A549 (cell line): ENCODE data around the gene CDH1. TPM values are rescaled to one million over a fixed set of nuclear protein-coding genes. Genes with fewer than 3 reads are reported as not detected.

ENCODE experiments used
- ATAC-seq, 2 experiments: fragments of 200-7000 bp in 1 of 2; fragments of >200 bp in 1 of 2; cut with Nextera tagmentation in 1 of 2; cut with Tn5 transposase in 1 of 2; 3 replicates each; pipeline versions ENCODE4 v1.8.0 to v1.9.1; 2018 to 2020; ENCODE audit warnings: mild to moderate bottlenecking in 1 of 2, moderate library complexity in 1 of 2
- CTCF ChIA-PET: fragments of 300-600 bp; sonication (Branson Sonifier 250); formaldehyde crosslinking; extraction: SDS; loops from one replicate; lab custom pipeline; 2021; ENCODE audit warnings: antibody characterized with exemption, inconsistent platforms; lab: Yijun Ruan, JAX
- POLR2A ChIA-PET: fragments of 350-600 bp; formaldehyde crosslinking; extraction: SDS; loops from one replicate; lab custom pipeline; 2021; ENCODE audit warnings: antibody characterized with exemption, inconsistent platforms; lab: Yijun Ruan, JAX
- DNase-seq, 2 experiments: peaks; one replicate each; pipeline versions ENCODE4 v3.0.0 to v3.0.0-alpha.2; 2011 to 2016; ENCODE audit warnings: low read depth in 1 of 2, low spot score in 1 of 2
- FAIRE-seq: peaks from 2 replicates; lab custom pipeline; 2011; peaks lifted over from hg19 to GRCh38; lab: Jason Lieb, UNC
- H3K27ac ChIP-seq, 2 experiments: fragments of >200 bp; sonication (Bioruptor Twin); formaldehyde crosslinking; 3 replicates each; pipeline ENCODE4 v1.5.1; 2016 to 2017
- H3K4me1 ChIP-seq: fragments of >200 bp; sonication (Bioruptor Twin); formaldehyde crosslinking; 3 replicates; pipeline ENCODE4 v1.6.1; 2016
- H3K4me2 ChIP-seq: fragments of >200 bp; sonication (Bioruptor Twin); formaldehyde crosslinking; 3 replicates; pipeline ENCODE4 v1.6.1; 2016
- H3K4me3 ChIP-seq: fragments of >200 bp; sonication (Bioruptor Twin); formaldehyde crosslinking; 3 replicates; pipeline ENCODE4 v1.5.1; 2016
- H3K9me3 ChIP-seq: fragments of >200 bp; sonication (Bioruptor Twin); formaldehyde crosslinking; 3 replicates; pipeline ENCODE4 v1.6.1; 2016
- CBX8 ChIP-seq: fragments of 200-600 bp; sonication (generic); IDR thresholded peaks from 2 replicates; pipeline ENCODE4 v1.6.1; 2016
- CEBPB ChIP-seq, 2 experiments: fragments of >200 bp in 1 of 2; sonication (Bioruptor Twin) in 1 of 2; formaldehyde crosslinking in 1 of 2; IDR thresholded peaks; 2 replicates each; pipeline ENCODE4 v1.6.1; 2012 to 2016
- CHD2 ChIP-seq: fragments of 150-350 bp; IDR thresholded peaks from 2 replicates; pipeline ENCODE4 v1.6.1; 2014; ENCODE audit warnings: low read length; ENCODE audit not compliant: partially characterized antibody
- EHF ChIP-seq: fragments of 250-450 bp; sonication (Bioruptor Pico); IDR thresholded peaks from 2 replicates; pipeline ENCODE4 v1.5.0; 2020; ENCODE audit warnings: mild to moderate bottlenecking
- EHMT2 ChIP-seq: fragments of 200-600 bp; sonication (generic); IDR thresholded peaks from 2 replicates; pipeline ENCODE4 v1.6.1; 2016; ENCODE audit warnings: antibody characterized with exemption, low read depth, mild to moderate bottlenecking, moderate library complexity
- EP300 ChIP-seq, 2 experiments: fragments of >200 bp; sonication (Bioruptor Twin); formaldehyde crosslinking; IDR thresholded peaks; 2 replicates in 1 of 2; 3 replicates in 1 of 2; pipeline ENCODE4 v1.6.1; 2016 to 2017
- FOSL2 ChIP-seq, 2 experiments: fragments of 450-650 bp in 1 of 2; fragments of >200 bp in 1 of 2; sonication (Bioruptor Twin) in 1 of 2; formaldehyde crosslinking; IDR thresholded peaks; 2 replicates each; pipeline versions ENCODE4 v1.5.0 to v1.6.1; 2016 to 2020; ENCODE audit warnings: mild to moderate bottlenecking in 1 of 2, moderate library complexity in 1 of 2
- HDAC2 ChIP-seq: fragments of 200-600 bp; sonication (generic); IDR thresholded peaks from 2 replicates; pipeline ENCODE4 v1.6.1; 2016
- HOXB13 ChIP-seq: fragments of 250-450 bp; sonication (Bioruptor Pico); IDR thresholded peaks from 2 replicates; pipeline ENCODE4 v1.5.0; 2020; ENCODE audit warnings: low read depth, mild to moderate bottlenecking, moderate library complexity
- HOXB5 ChIP-seq: fragments of 250-450 bp; sonication (Bioruptor Pico); IDR thresholded peaks from 2 replicates; pipeline ENCODE4 v1.5.0; 2020; ENCODE audit warnings: mild to moderate bottlenecking, moderate library complexity
- JUN ChIP-seq, 2 experiments: fragments of >200 bp; sonication (Bioruptor Twin); formaldehyde crosslinking; IDR thresholded peaks; 2 replicates in 1 of 2; 3 replicates in 1 of 2; pipeline ENCODE4 v1.6.1; 2016 to 2017
- KDM5A ChIP-seq: fragments of 200-600 bp; sonication (generic); IDR thresholded peaks from 2 replicates; pipeline ENCODE4 v1.6.1; 2016; ENCODE audit warnings: antibody characterized with exemption, mild to moderate bottlenecking
- MAZ ChIP-seq: fragments of 150-350 bp; IDR thresholded peaks from 2 replicates; pipeline ENCODE4 v1.6.1; 2014; ENCODE audit warnings: antibody characterized with exemption, low read depth, low read length, borderline replicate concordance
- MYC ChIP-seq: IDR thresholded peaks from 2 replicates; pipeline ENCODE4 v1.6.1; 2012; ENCODE audit warnings: mild to moderate bottlenecking, inconsistent platforms, low read length, improper control_type of control experiment, borderline replicate concordance
- NR3C1 ChIP-seq: fragments of >200 bp; sonication (Bioruptor Twin); formaldehyde crosslinking; IDR thresholded peaks from 3 replicates; pipeline ENCODE4 v1.6.1; 2017
- PBX3 ChIP-seq: IDR thresholded peaks from 2 replicates; pipeline ENCODE4 v1.6.1; 2012
- POLR2AphosphoS2 ChIP-seq: conservative IDR thresholded peaks from 2 replicates; pipeline ENCODE4 v1.6.1; 2012; ENCODE audit warnings: low read length, improper control_type of control experiment, inconsistent platforms
- RAD21 ChIP-seq, 2 experiments: fragments of >200 bp in 1 of 2; sonication (Bioruptor Twin) in 1 of 2; formaldehyde crosslinking in 1 of 2; IDR thresholded peaks in 1 of 2; conservative IDR thresholded peaks in 1 of 2; 2 replicates in 1 of 2; 3 replicates in 1 of 2; pipeline ENCODE4 v1.6.1; 2012 to 2018; ENCODE audit warnings: inconsistent platforms in 1 of 2
- RARB ChIP-seq: fragments of 250-450 bp; sonication (Bioruptor Pico); IDR thresholded peaks from 2 replicates; pipeline ENCODE4 v1.8.0; 2021; ENCODE audit warnings: mild to moderate bottlenecking, moderate library complexity
- RCOR1 ChIP-seq: fragments of 150-350 bp; IDR thresholded peaks from 2 replicates; pipeline ENCODE4 v1.6.1; 2014; ENCODE audit warnings: antibody characterized with exemption, low read length, low read depth
- REST ChIP-seq: fragments of 200-600 bp; sonication (generic); IDR thresholded peaks from 2 replicates; pipeline ENCODE4 v1.6.1; 2016; ENCODE audit warnings: antibody characterized with exemption, mild to moderate bottlenecking, moderate library complexity
- RNF2 ChIP-seq: fragments of 200-600 bp; sonication (generic); IDR thresholded peaks from 2 replicates; pipeline ENCODE4 v1.6.1; 2016; ENCODE audit warnings: low read depth, mild to moderate bottlenecking, antibody characterized with exemption, moderate library complexity, borderline replicate concordance
- SMC3 ChIP-seq: fragments of >200 bp; sonication (Bioruptor Twin); formaldehyde crosslinking; IDR thresholded peaks from 3 replicates; pipeline ENCODE4 v1.6.1; 2018; ENCODE audit warnings: inconsistent platforms
- USF2 ChIP-seq: fragments of 450-650 bp; IDR thresholded peaks from 2 replicates; pipeline ENCODE4 v1.6.1; 2014; ENCODE audit warnings: antibody characterized with exemption
- ZFP36 ChIP-seq: fragments of 450-650 bp; IDR thresholded peaks from 2 replicates; pipeline ENCODE4 v1.6.1; 2014; ENCODE audit warnings: borderline replicate concordance; ENCODE audit not compliant: partially characterized antibody
- ZNF302 ChIP-seq: fragments of 250-450 bp; sonication (Bioruptor Pico); IDR thresholded peaks from 2 replicates; pipeline ENCODE4 v1.9.0; 2021; ENCODE audit warnings: inconsistent platforms, mild to moderate bottlenecking, moderate library complexity
- WGBS: methylation state at CpG from one replicate; pipeline ENCODE4 v1.1.6; 2017; ENCODE audit errors: missing lambda C conversion rate; 5-methylcytosine and 5-hydroxymethylcytosine counted together
- polyA plus RNA-seq, 4 experiments: library from polyadenylated mRNA; depleted of rRNA in 3 of 4; stranded (reverse); fragments of >200 nt; fragmentation: RNase III in 1 of 4; extraction: RNeasy Plus Mini Kit Qiagen cat#74134 plus additional on column Dnase treatment in 1 of 4; gene quantifications; 2 replicates in 3 of 4; 3 replicates in 1 of 4; pipeline ENCODE4 v1.2.3, GENCODE V29; 2011 to 2017
- TF ChIP-seq, protein P1 (sequence below): fragments of >200 bp; sonication (Bioruptor Twin); formaldehyde crosslinking; IDR thresholded peaks from 3 replicates; pipeline ENCODE4 v1.5.1; 2016
- TF ChIP-seq, protein P2 (sequence below): fragments of 250-450 bp; sonication (Bioruptor Pico); IDR thresholded peaks from 2 replicates; pipeline ENCODE4 v1.5.0; 2020; ENCODE audit warnings: low read depth, mild to moderate bottlenecking, moderate library complexity

CDH1 gene
- polyA plus RNA-seq, 2 of the 4 experiments (the other 2 are of a cell fraction): 6.0 to 24.5 TPM

- TF ChIP-seq REST (no peak), PBX3 (no peak), HOXB13 (CRISPR knock-in tag) (no peak), EP300 (IDR thresholded peaks at IDR 0.05) (no peak), KDM5A (peak; percentile 50), ZNF302 (CRISPR knock-in tag) (no peak), EHMT2 (no peak), HOXB5 (CRISPR knock-in tag) (no peak), CEBPB (IDR thresholded peaks at IDR 0.05) (no peak), SMC3 (peak; percentile 35; the same call in 1 of the 3 replicates), NR3C1 (no peak), MAZ (no peak), CBX8 (no peak), EHF (no peak), RAD21 (conservative IDR thresholded peaks at IDR 0.05 in 1 of 2, IDR thresholded peaks at IDR 0.05 in 1 of 2) (peak in 1 of 2 experiments; percentile 23; a peak in 4 of 5 replicates), FOSL2 (IDR thresholded peaks at IDR 0.05) (no peak), FOSL2 (CRISPR knock-in tag; IDR thresholded peaks at IDR 0.05) (no peak), CHD2 (no peak), RCOR1 (no peak), RARB (CRISPR knock-in tag) (no peak), MYC (no peak)
- TF ChIP-seq, protein P1, sequence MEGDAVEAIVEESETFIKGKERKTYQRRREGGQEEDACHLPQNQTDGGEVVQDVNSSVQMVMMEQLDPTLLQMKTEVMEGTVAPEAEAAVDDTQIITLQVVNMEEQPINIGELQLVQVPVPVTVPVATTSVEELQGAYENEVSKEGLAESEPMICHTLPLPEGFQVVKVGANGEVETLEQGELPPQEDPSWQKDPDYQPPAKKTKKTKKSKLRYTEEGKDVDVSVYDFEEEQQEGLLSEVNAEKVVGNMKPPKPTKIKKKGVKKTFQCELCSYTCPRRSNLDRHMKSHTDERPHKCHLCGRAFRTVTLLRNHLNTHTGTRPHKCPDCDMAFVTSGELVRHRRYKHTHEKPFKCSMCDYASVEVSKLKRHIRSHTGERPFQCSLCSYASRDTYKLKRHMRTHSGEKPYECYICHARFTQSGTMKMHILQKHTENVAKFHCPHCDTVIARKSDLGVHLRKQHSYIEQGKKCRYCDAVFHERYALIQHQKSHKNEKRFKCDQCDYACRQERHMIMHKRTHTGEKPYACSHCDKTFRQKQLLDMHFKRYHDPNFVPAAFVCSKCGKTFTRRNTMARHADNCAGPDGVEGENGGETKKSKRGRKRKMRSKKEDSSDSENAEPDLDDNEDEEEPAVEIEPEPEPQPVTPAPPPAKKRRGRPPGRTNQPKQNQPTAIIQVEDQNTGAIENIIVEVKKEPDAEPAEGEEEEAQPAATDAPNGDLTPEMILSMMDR: peak; percentile 47
These were observed 106.6 kb downstream of the CDH1 start, which contains the start of gene TANGO6 (continued) for GRCh38 chr16:68843482-68844210.

GRCh38 chr16:68844211-68844564 lies 107.1 kb downstream of the CDH1 start:
- Histone ChIP-seq H3K4me3 (peak overlapping the region; percentile 75), H3K9me3 (no peaks in the 10 kb centered on the region), H3K27ac (peak overlapping the region; percentile 93 to 99), H3K4me1 (0 out of 3 replicates have a peak, but pooled peaks cover 5% of the 10 kb centered on the region), H3K4me2 (peak overlapping the region; percentile 83)
- ATAC-seq (peak; percentile 3 to 26; a peak in 3 of 6 replicates), DNase-seq (peak in 1 of 2 experiments; percentile 25), FAIRE-seq (no peak)
- 9% methylated on average over 6 of the region's 6 CpGs for WGBS
- CTCF ChIA-PET: interaction anchor here (0.7 to 5.8 kb wide), 14 partner anchors 18 to 467 kb away, joined by 3 to 99 read pairs (median 4); partner anchors contain the start of gene VPS4A
- no peak for TF ChIP-seq POLR2AphosphoS2
- no peak for TF ChIP-seq RNF2
- peak; percentile 80 for TF ChIP-seq USF2
- no peak for TF ChIP-seq ZFP36
- TF ChIP-seq JUN (IDR thresholded peaks at IDR 0.05): no peak
- TF ChIP-seq, protein P2, sequence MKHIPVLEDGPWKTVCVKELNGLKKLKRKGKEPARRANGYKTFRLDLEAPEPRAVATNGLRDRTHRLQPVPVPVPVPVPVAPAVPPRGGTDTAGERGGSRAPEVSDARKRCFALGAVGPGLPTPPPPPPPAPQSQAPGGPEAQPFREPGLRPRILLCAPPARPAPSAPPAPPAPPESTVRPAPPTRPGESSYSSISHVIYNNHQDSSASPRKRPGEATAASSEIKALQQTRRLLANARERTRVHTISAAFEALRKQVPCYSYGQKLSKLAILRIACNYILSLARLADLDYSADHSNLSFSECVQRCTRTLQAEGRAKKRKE (CRISPR knock-in tag): no peak
- no peak for TF ChIP-seq HDAC2
- POLR2A ChIA-PET: interaction anchor here (0.6 to 1.0 kb wide), 2 partner anchors 91 to 102 kb away, joined by 3 read pairs; no protein-coding TSS in a partner anchor
